ENCODE data around the gene DHX16. TPM values are rescaled to one million over a fixed set of nuclear protein-coding genes. Genes with fewer than 3 reads are reported as not detected.
A peak's percentile ranks its signal among the peaks of the same experiment; 100 is the strongest.

DHX16 gene
- total and polyA plus RNA-seq, 9 of the 15 experiments (the other 6 are each of a cell fraction or from before 2014, with no cell fraction given): 14.6 to 66.1 (median 47.5) TPM

DNA sequence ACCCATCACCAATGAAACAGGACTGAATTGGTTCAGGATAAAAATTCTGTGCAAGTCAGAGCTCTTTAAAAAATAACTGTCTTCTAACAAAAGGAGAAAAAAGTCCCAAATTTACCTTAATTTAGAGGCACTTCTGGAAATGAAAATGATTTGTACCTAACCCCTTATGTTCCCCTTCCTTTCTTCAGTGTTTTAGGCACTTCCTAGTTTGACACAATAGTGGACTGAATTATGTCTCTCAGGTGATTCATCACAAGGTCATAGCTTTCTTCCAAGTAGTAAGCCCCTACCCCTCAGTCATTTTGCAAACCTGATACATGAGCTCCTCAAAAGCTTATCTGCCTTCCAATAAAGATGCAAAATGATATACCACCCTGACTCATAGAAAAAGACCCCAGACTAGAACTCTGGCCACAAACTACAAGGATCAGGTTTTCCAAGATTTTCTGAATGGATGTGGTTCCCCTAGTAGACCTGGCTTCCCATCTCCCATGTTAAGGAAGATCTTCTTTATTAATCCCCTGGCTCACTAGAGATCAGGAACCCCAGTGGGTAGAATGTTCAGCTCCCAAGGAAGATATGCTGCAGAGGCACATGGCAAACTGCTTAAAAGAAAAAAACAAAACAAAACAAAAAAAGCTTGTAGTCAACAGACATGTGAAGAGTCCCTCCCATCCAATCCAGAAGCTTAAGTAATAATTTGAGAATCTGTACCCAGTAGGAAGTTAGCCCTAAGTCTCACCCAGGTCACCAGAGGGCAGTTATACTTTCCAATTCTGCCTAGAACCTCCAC, 59.4 kb downstream of the DHX16 start (continued):
- TF ChIP-seq, protein P1, sequence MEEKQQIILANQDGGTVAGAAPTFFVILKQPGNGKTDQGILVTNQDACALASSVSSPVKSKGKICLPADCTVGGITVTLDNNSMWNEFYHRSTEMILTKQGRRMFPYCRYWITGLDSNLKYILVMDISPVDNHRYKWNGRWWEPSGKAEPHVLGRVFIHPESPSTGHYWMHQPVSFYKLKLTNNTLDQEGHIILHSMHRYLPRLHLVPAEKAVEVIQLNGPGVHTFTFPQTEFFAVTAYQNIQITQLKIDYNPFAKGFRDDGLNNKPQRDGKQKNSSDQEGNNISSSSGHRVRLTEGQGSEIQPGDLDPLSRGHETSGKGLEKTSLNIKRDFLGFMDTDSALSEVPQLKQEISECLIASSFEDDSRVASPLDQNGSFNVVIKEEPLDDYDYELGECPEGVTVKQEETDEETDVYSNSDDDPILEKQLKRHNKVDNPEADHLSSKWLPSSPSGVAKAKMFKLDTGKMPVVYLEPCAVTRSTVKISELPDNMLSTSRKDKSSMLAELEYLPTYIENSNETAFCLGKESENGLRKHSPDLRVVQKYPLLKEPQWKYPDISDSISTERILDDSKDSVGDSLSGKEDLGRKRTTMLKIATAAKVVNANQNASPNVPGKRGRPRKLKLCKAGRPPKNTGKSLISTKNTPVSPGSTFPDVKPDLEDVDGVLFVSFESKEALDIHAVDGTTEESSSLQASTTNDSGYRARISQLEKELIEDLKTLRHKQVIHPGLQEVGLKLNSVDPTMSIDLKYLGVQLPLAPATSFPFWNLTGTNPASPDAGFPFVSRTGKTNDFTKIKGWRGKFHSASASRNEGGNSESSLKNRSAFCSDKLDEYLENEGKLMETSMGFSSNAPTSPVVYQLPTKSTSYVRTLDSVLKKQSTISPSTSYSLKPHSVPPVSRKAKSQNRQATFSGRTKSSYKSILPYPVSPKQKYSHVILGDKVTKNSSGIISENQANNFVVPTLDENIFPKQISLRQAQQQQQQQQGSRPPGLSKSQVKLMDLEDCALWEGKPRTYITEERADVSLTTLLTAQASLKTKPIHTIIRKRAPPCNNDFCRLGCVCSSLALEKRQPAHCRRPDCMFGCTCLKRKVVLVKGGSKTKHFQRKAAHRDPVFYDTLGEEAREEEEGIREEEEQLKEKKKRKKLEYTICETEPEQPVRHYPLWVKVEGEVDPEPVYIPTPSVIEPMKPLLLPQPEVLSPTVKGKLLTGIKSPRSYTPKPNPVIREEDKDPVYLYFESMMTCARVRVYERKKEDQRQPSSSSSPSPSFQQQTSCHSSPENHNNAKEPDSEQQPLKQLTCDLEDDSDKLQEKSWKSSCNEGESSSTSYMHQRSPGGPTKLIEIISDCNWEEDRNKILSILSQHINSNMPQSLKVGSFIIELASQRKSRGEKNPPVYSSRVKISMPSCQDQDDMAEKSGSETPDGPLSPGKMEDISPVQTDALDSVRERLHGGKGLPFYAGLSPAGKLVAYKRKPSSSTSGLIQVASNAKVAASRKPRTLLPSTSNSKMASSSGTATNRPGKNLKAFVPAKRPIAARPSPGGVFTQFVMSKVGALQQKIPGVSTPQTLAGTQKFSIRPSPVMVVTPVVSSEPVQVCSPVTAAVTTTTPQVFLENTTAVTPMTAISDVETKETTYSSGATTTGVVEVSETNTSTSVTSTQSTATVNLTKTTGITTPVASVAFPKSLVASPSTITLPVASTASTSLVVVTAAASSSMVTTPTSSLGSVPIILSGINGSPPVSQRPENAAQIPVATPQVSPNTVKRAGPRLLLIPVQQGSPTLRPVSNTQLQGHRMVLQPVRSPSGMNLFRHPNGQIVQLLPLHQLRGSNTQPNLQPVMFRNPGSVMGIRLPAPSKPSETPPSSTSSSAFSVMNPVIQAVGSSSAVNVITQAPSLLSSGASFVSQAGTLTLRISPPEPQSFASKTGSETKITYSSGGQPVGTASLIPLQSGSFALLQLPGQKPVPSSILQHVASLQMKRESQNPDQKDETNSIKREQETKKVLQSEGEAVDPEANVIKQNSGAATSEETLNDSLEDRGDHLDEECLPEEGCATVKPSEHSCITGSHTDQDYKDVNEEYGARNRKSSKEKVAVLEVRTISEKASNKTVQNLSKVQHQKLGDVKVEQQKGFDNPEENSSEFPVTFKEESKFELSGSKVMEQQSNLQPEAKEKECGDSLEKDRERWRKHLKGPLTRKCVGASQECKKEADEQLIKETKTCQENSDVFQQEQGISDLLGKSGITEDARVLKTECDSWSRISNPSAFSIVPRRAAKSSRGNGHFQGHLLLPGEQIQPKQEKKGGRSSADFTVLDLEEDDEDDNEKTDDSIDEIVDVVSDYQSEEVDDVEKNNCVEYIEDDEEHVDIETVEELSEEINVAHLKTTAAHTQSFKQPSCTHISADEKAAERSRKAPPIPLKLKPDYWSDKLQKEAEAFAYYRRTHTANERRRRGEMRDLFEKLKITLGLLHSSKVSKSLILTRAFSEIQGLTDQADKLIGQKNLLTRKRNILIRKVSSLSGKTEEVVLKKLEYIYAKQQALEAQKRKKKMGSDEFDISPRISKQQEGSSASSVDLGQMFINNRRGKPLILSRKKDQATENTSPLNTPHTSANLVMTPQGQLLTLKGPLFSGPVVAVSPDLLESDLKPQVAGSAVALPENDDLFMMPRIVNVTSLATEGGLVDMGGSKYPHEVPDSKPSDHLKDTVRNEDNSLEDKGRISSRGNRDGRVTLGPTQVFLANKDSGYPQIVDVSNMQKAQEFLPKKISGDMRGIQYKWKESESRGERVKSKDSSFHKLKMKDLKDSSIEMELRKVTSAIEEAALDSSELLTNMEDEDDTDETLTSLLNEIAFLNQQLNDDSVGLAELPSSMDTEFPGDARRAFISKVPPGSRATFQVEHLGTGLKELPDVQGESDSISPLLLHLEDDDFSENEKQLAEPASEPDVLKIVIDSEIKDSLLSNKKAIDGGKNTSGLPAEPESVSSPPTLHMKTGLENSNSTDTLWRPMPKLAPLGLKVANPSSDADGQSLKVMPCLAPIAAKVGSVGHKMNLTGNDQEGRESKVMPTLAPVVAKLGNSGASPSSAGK (IDR thresholded peaks at IDR 0.05): no peak
- TF ChIP-seq ZNF316 (IDR thresholded peaks at IDR 0.05) (no peak), NFRKB (IDR thresholded peaks at IDR 0.05; ENCODE audit: low read depth) (no peak), POLR3G (IDR thresholded peaks at IDR 0.05; ENCODE audit: extremely low read depth, insufficient read length, insufficient replicate concordance) (no peak), EHMT2 (IDR thresholded peaks at IDR 0.05) (no peak), HNRNPLL (IDR thresholded peaks at IDR 0.05; ENCODE audit: low read depth, low read length, poor library complexity, severe bottlenecking) (no peak), MCM5 (IDR thresholded peaks at IDR 0.05; ENCODE audit: low read depth) (no peak), RUNX1 (IDR thresholded peaks at IDR 0.05; ENCODE audit: low read depth) (no peak), FOSL1 (tag; conservative IDR thresholded peaks at IDR 0.05) (peak; percentile 75), RB1 (IDR thresholded peaks at IDR 0.05; ENCODE audit: low read depth) (no peak)
- TF ChIP-seq, protein P2, sequence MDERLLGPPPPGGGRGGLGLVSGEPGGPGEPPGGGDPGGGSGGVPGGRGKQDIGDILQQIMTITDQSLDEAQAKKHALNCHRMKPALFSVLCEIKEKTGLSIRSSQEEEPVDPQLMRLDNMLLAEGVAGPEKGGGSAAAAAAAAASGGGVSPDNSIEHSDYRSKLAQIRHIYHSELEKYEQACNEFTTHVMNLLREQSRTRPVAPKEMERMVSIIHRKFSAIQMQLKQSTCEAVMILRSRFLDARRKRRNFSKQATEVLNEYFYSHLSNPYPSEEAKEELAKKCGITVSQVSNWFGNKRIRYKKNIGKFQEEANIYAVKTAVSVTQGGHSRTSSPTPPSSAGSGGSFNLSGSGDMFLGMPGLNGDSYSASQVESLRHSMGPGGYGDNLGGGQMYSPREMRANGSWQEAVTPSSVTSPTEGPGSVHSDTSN (CRISPR knock-in tag; IDR thresholded peaks at IDR 0.05; ENCODE audit: low read depth): no peak
- TF ChIP-seq, protein P2 (tag; conservative IDR thresholded peaks at IDR 0.05; ENCODE audit: low read depth): peak; percentile 43
- TF ChIP-seq, protein P3, sequence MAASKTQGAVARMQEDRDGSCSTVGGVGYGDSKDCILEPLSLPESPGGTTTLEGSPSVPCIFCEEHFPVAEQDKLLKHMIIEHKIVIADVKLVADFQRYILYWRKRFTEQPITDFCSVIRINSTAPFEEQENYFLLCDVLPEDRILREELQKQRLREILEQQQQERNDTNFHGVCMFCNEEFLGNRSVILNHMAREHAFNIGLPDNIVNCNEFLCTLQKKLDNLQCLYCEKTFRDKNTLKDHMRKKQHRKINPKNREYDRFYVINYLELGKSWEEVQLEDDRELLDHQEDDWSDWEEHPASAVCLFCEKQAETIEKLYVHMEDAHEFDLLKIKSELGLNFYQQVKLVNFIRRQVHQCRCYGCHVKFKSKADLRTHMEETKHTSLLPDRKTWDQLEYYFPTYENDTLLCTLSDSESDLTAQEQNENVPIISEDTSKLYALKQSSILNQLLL (CRISPR knock-in tag; IDR thresholded peaks at IDR 0.05; ENCODE audit: borderline replicate concordance): no peak

All from K562 (cell line).